ENCODE measurements around the gene GPR132. TPM values are rescaled to one million over a fixed set of nuclear protein-coding genes. Genes with fewer than 3 reads are reported as not detected.

The GPR132 gene
- total and polyA plus RNA-seq, 10 of the 15 experiments (the other 5 are each of a cell fraction or from before 2014, with no cell fraction given): 1.9 to 49.3 (median 20.4) TPM

GRCh38 chr14:105066240-105067071 is 1.2 kb upstream of the GPR132 start (continued):
- peak; percentile 21; the same call in 1 of the 2 replicates for TF ChIP-seq GATAD2B (conservative IDR thresholded peaks at IDR 0.05; ENCODE audit: low read depth)
- peak; percentile 73; the same call in 1 of the 2 replicates for TF ChIP-seq IKZF1 (conservative IDR thresholded peaks at IDR 0.05)
- TF ChIP-seq PAX5 (IDR thresholded peaks at IDR 0.05; ENCODE audit: borderline replicate concordance, low read depth, low read length): 0 out of 2 replicates have a peak, but pooled peaks have one; percentile 4
- TF ChIP-seq ZNF687 (IDR thresholded peaks at IDR 0.05): peak; percentile 72; the same call in 1 of the 2 replicates
- TF ChIP-seq IRF3 (IDR thresholded peaks at IDR 0.05): no peak
- peak; percentile 52 for TF ChIP-seq POLR2A (IDR thresholded peaks at IDR 0.05; ENCODE audit: low read depth, low read length)
- TF ChIP-seq ZBED1 (IDR thresholded peaks at IDR 0.05; ENCODE audit: borderline replicate concordance): no peak
- TF ChIP-seq EGR1 (IDR thresholded peaks at IDR 0.05; ENCODE audit: borderline replicate concordance in 1 of 2, low read depth in 2 of 2, low read length in 2 of 2): peak in 1 of 2 experiments; percentile 80; a peak in 1 of 3 replicates
- no peak for TF ChIP-seq RUNX3 (IDR thresholded peaks at IDR 0.05; ENCODE audit: low read length)
- 0 out of 2 replicates have a peak, but pooled peaks have one; percentile 40 for TF ChIP-seq CBFB (IDR thresholded peaks at IDR 0.05; ENCODE audit: low read depth)
- TF ChIP-seq BACH1 (IDR thresholded peaks at IDR 0.05; ENCODE audit: borderline replicate concordance): peak; percentile 57; the same call in 1 of the 2 replicates
- TF ChIP-seq RELA (IDR thresholded peaks at IDR 0.05; ENCODE audit: borderline replicate concordance, partially characterized antibody): peak; percentile 35
- TF ChIP-seq ZZZ3 (IDR thresholded peaks at IDR 0.05; ENCODE audit: control insufficient read depth, insufficient read length, low read depth): no peak
- 0 out of 2 replicates have a peak, but pooled peaks have one; percentile 1 for TF ChIP-seq YY1 (IDR thresholded peaks at IDR 0.05; ENCODE audit: low read depth, low read length)
- TF ChIP-seq BMI1 (IDR thresholded peaks at IDR 0.05; ENCODE audit: borderline replicate concordance): no peak
- no peak for TF ChIP-seq CHD4 (IDR thresholded peaks at IDR 0.05)
- TF ChIP-seq NR2F1 (conservative IDR thresholded peaks at IDR 0.05): peak; percentile 83
- no peak for TF ChIP-seq HCFC1 (IDR thresholded peaks at IDR 0.05; ENCODE audit: low read length)
